Heart left ventricle (tissue), 13 donors: Measurements from ENCODE around the gene C14orf180.

ENCODE experiments used
- CTCF ChIP-seq, 12 donors: fragments of 200-600 bp; sonication (generic) in 4 of 12; IDR thresholded peaks; one replicate each; pipeline versions ENCODE4 v1.5.0 to v1.8.0; 2018 to 2022; ENCODE audit warnings: antibody characterized with exemption in 12 of 12, mild to moderate bottlenecking in 5 of 12
- POLR2A ChIP-seq, 2 donors: fragments of 450-650 bp; IDR thresholded peaks; one replicate each; pipeline ENCODE4 v1.6.1; 2017; ENCODE audit warnings: antibody characterized with exemption in 2 of 2, mild to moderate bottlenecking in 2 of 2, moderate library complexity in 2 of 2
- donor health status: ischemic (EF 13 %, LVEDD 7.1; RV severe dilation, severe dysfunction).
- donor health status: DM: no; HTN: yes; CAD: no.
- donor health status: DM: no; HTN: no; CAD: no.
- donor health status: ischemic (EF 25% LVEDD 6.9; RV normal size, moderate dysfunction).
- donor health status: ischemic (EF 25% LVEDD 5.7; RV mildly dilated, moderate dysfunction).
- donor health status: ischemic (EF 35%, LVEDD 5.7; RV mildly dilated, moderate dysfunction).
- donor health status: nonischemic (EF 11% LVEDD 7.7; RV severe dilation, severe dysfunction).
- donor health status: DM: yes; HTN: yes; CAD: no.
- donor health status: PGD.
- donor health status: ischemic (EF 29% LVEDD 5.4; RV normal size, mild dysfunction).
- donor health status: nonischemic (EF 23%, LVEDD 6.1; RV moderate dilation, normal function).

GRCh38 chr14:104545942-104546501 lies 33.5 kb upstream of the C14orf180 start:
- TF ChIP-seq CTCF (IDR thresholded peaks at IDR 0.05) (no peak), POLR2A (IDR thresholded peaks at IDR 0.05) (no peak)
